Measurements from ENCODE around the gene TBC1D22A.

Gene TBC1D22A

GRCh38 chr22:46941968-46942798 is 179.7 kb downstream of the TBC1D22A start:
- no peak for TF ChIP-seq CTCF (IDR thresholded peaks at IDR 0.05; ENCODE audit: extremely low read depth, missing control alignments)
- DNase-seq (ENCODE audit: low spot score) = no peak

GRCh38 chr22:46942799-46943785 is 180.6 kb downstream of the TBC1D22A start:
- DNase-seq (ENCODE audit: low spot score) = no peak
- no peak for TF ChIP-seq CTCF (IDR thresholded peaks at IDR 0.05; ENCODE audit: extremely low read depth, missing control alignments)

GRCh38 chr22:46945481-46945880 is 183.0 kb downstream of the TBC1D22A start:
- TF ChIP-seq CTCF (IDR thresholded peaks at IDR 0.05; ENCODE audit: extremely low read depth, missing control alignments) = no peak
- DNase-seq (ENCODE audit: low spot score) = no peak

GRCh38 chr22:46946383-46946962 is 184.0 kb downstream of the TBC1D22A start:
- no peak for TF ChIP-seq CTCF (IDR thresholded peaks at IDR 0.05; ENCODE audit: extremely low read depth, missing control alignments)
- no peak for DNase-seq (ENCODE audit: low spot score)

GRCh38 chr22:46947516-46948257 is 185.2 kb downstream of the TBC1D22A start:
- no peak for TF ChIP-seq CTCF (IDR thresholded peaks at IDR 0.05; ENCODE audit: extremely low read depth, missing control alignments)
- DNase-seq (ENCODE audit: low spot score) = no peak

GRCh38 chr22:46948411-46949144 is 186.1 kb downstream of the TBC1D22A start:
- no peak for TF ChIP-seq CTCF (IDR thresholded peaks at IDR 0.05; ENCODE audit: extremely low read depth, missing control alignments)

More at GRCh38 chr22:46948411-46949144, 186.1 kb downstream of the TBC1D22A start:
- no peak for DNase-seq (ENCODE audit: low spot score)
